Inferior parietal cortex (tissue), 1 donor: Measurements from ENCODE around the gene OPA3.

Source experiments
- DNase-seq: peaks from one replicate; pipeline ENCODE4 v3.0.0-alpha.2; 2016; ENCODE audit errors: extremely low spot score

Gene OPA3

GRCh38 chr19:45567609-45568008 is 17.0 kb downstream of the OPA3 start:
- no peak for DNase-seq

GRCh38 chr19:45564131-45564780 is 20.3 kb downstream of the OPA3 start:
- no peak for DNase-seq

- no peak for DNase-seq
These were observed 23.9 kb downstream of the OPA3 start for GRCh38 chr19:45560686-45561085.

- DNase-seq = no peak
These were observed 24.6 kb downstream of the OPA3 start for GRCh38 chr19:45560038-45560437.

GRCh38 chr19:45558399-45558878 is 26.2 kb downstream of the OPA3 start:
- peak; percentile 63 for DNase-seq

- DNase-seq = no peak
These were observed 27.8 kb downstream of the OPA3 start for GRCh38 chr19:45556835-45557234.

- no peak for DNase-seq
These were observed 30.1 kb downstream of the OPA3 start for GRCh38 chr19:45554481-45554880.

GRCh38 chr19:45553464-45553863 is 31.1 kb downstream of the OPA3 start:
- DNase-seq = no peak

GRCh38 chr19:45547965-45548609 is 36.5 kb downstream of the OPA3 start:
- no peak for DNase-seq

- no peak for DNase-seq
These were observed 37.3 kb downstream of the OPA3 start for GRCh38 chr19:45547211-45547770.

GRCh38 chr19:45542234-45542668 is 42.4 kb downstream of the OPA3 start:
- no peak for DNase-seq

- DNase-seq = no peak
These were observed 45.1 kb downstream of the OPA3 start for GRCh38 chr19:45539459-45539858.

GRCh38 chr19:45531349-45531748 is 53.3 kb downstream of the OPA3 start:
- no peak for DNase-seq

- DNase-seq = no peak
These were observed 55.2 kb downstream of the OPA3 start for GRCh38 chr19:45529420-45529785.

- DNase-seq = no peak
These were observed 55.7 kb downstream of the OPA3 start for GRCh38 chr19:45528744-45529419.

- DNase-seq = no peak
These were observed 56.4 kb downstream of the OPA3 start for GRCh38 chr19:45528149-45528743.

- no peak for DNase-seq
These were observed 56.9 kb downstream of the OPA3 start for GRCh38 chr19:45527731-45528130.

GRCh38 chr19:45526971-45527370 is 57.6 kb downstream of the OPA3 start:
- DNase-seq = no peak

- DNase-seq = peak; percentile 68
These were observed 58.5 kb downstream of the OPA3 start for GRCh38 chr19:45526143-45526542.

- DNase-seq = no peak
These were observed 60.0 kb downstream of the OPA3 start for GRCh38 chr19:45524575-45525129.

GRCh38 chr19:45523642-45524256 is 60.9 kb downstream of the OPA3 start:
- DNase-seq = peak; percentile 90
